Adrenal gland (tissue), 5 donors: ENCODE results near the gene NFKBIZ.

Source experiments
- POLR2A ChIP-seq, 2 donors: fragments of 450-650 bp; IDR thresholded peaks; one replicate each; pipeline ENCODE4 v1.6.1; 2017; ENCODE audit warnings: antibody characterized with exemption in 2 of 2, mild to moderate bottlenecking in 2 of 2, moderate library complexity in 1 of 2
- TF ChIP-seq, protein P1 (sequence below), 6 experiments: fragments of 450-650 bp in 4 of 6; fragments of 200-600 bp in 2 of 6; sonication (generic) in 1 of 6; IDR thresholded peaks; 1 replicate in 5 of 6; 2 replicates in 1 of 6; pipeline versions ENCODE4 v1.5.1 to v1.8.0; 2016 to 2021; ENCODE audit warnings: antibody characterized with exemption in 6 of 6, mild to moderate bottlenecking in 2 of 6, moderate library complexity in 1 of 6
- donor health status: DM: no; HTN: no; CAD: no.

DNA sequence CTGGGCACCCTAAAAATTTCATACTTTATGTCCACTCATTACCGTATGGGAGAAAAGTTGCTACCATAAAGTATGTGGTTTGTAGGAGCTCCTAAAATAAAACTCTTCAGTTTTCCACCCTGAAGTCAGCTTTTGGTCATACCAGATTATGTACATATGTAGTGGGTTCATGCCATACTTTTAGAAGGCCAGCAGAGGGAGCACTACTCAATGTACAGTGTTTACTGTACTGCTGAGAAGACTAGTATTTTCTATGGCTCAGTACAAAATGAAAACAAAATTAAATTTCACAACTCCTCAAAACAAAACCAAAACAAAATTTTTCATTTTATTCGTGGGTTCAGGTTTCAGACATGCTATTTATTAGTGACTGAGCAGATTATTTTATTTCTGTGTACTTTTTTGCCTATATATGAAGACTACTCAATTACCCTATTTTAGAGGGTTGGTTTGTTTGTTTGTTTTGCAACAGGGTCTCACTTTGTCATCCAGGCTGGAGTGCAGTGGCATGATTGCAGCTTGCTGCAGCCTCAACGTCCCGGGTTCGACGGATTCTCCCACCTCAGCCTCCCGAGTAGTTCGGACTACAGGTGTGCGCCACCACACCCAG is 46.0 kb upstream of the NFKBIZ start:
- TF ChIP-seq POLR2A (IDR thresholded peaks at IDR 0.05): no peak
- TF ChIP-seq, protein P1, sequence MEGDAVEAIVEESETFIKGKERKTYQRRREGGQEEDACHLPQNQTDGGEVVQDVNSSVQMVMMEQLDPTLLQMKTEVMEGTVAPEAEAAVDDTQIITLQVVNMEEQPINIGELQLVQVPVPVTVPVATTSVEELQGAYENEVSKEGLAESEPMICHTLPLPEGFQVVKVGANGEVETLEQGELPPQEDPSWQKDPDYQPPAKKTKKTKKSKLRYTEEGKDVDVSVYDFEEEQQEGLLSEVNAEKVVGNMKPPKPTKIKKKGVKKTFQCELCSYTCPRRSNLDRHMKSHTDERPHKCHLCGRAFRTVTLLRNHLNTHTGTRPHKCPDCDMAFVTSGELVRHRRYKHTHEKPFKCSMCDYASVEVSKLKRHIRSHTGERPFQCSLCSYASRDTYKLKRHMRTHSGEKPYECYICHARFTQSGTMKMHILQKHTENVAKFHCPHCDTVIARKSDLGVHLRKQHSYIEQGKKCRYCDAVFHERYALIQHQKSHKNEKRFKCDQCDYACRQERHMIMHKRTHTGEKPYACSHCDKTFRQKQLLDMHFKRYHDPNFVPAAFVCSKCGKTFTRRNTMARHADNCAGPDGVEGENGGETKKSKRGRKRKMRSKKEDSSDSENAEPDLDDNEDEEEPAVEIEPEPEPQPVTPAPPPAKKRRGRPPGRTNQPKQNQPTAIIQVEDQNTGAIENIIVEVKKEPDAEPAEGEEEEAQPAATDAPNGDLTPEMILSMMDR (IDR thresholded peaks at IDR 0.05): peak; percentile 67 to 88 (median 72)
